GM18498 (cell line): Measurements from ENCODE around the gene SLC6A8.
"Not testable (repeated sequence)": the region's sequence is repeated elsewhere in the genome, so short reads cannot be mapped to it uniquely, and the experiment has no call there.

ENCODE experiments used
- ATAC-seq: cut with Tn5 transposase; IDR thresholded peaks from one replicate; pipeline ENCODE4 v1.9.1; 2021; ENCODE audit warnings: mild to moderate bottlenecking, moderate library complexity; ENCODE audit not compliant: unreplicated experiment

SLC6A8 gene

DNA sequence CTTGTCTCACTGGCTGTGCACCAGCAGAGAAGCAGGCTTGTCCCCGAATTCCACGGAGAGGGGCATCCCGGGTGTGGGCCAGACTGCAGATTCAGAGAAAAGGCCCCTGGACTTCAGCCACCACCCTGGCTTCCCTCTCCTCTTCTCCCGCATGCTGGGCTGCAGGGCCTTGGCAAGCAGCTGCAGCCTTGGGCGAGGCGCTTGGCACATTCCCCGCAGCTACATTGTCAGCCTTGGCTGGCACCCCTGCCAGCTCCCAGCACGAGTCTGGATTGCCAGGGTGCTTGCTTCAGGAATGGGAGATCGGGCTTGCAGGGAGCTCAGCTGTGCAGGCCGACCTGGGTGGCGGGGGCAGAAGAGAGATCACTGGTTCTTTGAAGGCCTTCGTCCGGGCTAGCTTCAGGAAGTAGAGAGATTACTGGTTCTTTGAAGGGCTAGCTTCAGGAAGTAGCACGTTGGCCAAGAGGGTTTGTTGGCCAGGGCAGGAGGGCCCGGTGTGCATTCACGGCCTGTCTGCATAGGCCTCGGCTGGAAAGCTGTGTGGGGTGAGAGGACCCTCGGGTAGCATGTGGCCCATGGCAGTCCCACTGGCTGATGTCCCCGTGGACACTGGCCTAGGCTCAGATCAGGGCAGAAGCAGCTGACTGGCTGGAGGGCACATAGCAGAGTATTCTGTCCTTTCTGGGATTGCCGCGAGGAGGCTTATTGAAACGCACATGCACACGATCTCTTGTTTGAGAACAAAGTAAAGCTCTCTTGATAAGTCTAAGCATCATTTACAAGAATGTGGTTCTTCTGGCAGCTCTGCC is 39.6 kb downstream of the SLC6A8 start:
- no peak for ATAC-seq

DNA sequence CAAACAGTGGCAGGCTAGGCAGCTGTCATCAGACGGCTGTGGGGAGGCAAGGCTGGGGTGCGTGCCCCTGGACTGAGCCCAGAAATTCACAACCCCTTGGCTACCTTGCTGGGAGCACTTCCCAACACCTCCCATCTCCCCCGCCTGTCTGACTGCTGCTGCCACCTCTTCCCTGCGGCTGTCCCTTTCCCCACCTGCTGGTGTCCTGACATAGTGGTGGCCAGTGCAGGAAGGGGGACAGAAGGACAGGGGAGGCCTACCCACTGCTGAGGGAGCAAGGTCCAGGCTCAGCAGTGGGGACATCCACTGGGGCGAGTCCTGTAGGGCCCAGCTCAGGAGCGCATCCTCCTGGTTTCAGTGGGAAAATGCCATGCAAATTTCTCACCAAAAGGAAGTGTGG is 40.4 kb downstream of the SLC6A8 start:
- no peak for ATAC-seq

- ATAC-seq, result no peak
Measured at GRCh38 chrX:153728951-153729631, 41.4 kb downstream of the SLC6A8 start.

DNA sequence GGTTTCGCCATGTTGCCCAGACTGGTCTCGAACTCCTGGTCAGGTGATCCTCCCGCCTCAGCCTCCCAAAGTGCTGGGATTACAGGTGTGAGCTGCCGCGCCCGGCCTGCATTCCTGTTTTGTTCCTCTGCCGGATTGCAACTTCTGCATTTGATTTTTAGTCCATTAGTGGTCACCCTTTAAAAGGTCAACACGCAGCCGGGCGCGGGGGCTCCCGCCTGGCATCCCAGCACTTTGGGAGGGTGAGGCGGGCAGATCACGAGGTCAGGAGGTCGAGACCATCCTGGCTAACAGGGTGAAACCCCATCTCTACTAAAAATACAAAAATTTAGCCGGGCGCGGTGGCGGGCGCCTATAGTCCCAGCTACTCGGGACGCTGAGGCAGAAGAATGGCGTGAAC is 42.4 kb downstream of the SLC6A8 start:
- ATAC-seq, result not testable (repeated sequence)

GRCh38 chrX:153731117-153731844 is 43.6 kb downstream of the SLC6A8 start:
- no peak for ATAC-seq

GRCh38 chrX:153731845-153732215 is 44.1 kb downstream of the SLC6A8 start:
- no peak for ATAC-seq

- no peak for ATAC-seq
Measured at GRCh38 chrX:153732401-153732800, 44.7 kb downstream of the SLC6A8 start.

GRCh38 chrX:153733651-153734240 is 46.0 kb downstream of the SLC6A8 start:
- no peak for ATAC-seq

DNA sequence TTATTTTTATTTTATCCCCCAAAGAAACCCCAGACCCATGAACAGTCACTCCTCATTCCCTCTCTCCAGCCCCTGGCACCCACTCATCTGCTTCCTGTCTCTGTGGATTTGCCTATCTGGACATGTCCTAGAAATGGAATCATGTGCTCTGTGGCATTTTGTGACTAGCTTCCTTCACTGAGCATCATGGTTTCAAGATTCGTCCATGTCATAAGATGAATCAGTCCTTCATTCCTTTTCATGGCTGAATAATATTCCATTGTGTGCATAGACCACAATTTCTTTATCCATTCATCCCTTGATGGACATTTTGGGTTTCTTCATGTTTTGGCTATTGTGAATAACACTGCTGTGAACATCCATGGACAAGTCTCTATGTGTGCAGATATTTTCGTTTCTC is 47.1 kb downstream of the SLC6A8 start:
- no peak for ATAC-seq

DNA sequence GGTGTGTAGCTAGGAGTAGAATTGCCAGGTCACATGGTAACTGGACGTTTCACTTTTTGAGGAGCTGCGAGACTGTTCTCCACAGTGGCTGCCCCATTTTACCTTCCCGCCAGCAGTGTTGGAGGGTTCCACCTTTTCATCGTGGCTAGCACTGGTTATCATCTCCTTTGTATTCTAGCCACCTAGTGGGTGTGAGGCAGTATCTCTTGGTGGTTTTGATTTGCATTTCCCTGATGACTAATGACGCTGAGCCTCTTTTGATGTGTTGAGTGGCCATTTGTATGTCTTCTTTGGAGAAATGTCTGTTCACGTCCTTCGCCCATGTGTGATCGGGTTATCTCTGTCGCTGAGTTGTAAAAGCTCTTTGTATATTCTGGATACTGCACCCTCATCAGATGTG is 47.5 kb downstream of the SLC6A8 start:
- ATAC-seq, result no peak

DNA sequence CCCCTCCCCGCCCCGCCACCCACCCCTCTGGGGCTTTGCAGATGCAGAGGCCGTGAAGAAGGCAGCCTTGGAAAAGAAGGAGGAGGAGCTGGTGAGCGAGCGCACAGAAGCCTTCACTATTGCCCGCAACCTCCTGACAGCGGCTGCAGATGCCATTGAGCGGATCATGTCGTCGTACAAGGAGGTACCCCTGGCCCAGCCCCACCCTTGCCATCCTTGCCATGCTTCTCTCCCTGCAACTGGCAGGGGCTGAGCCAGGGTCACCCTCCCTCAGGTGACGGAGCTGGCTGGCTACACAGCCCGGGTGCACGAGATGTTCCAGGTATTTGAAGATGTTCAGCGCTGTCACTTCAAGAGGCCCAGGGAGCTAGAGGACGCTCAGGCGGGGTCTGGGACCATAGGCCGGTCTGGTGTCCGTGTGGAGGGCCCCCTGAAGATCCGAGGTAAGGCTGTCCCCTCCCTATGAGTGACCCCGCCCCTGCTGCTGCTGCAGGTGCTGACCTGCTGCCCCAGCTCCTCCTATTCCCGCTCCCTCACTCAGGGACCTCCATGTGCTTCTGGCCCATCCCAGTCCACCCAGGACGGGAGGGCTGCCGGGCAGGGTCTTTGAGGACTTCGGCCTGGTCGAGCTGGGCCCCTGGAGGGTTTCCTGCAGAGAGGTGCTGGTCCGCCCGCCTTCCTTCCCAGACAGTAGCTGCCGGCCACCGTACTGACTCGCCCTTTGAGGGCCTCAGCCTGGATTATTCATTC is 48.5 kb downstream of the SLC6A8 start:
- ATAC-seq, result no peak

GRCh38 chrX:153736871-153737441 is 49.2 kb downstream of the SLC6A8 start:
- no peak for ATAC-seq

- ATAC-seq, result no peak
Measured at GRCh38 chrX:153738056-153738605, 50.4 kb downstream of the SLC6A8 start.

DNA sequence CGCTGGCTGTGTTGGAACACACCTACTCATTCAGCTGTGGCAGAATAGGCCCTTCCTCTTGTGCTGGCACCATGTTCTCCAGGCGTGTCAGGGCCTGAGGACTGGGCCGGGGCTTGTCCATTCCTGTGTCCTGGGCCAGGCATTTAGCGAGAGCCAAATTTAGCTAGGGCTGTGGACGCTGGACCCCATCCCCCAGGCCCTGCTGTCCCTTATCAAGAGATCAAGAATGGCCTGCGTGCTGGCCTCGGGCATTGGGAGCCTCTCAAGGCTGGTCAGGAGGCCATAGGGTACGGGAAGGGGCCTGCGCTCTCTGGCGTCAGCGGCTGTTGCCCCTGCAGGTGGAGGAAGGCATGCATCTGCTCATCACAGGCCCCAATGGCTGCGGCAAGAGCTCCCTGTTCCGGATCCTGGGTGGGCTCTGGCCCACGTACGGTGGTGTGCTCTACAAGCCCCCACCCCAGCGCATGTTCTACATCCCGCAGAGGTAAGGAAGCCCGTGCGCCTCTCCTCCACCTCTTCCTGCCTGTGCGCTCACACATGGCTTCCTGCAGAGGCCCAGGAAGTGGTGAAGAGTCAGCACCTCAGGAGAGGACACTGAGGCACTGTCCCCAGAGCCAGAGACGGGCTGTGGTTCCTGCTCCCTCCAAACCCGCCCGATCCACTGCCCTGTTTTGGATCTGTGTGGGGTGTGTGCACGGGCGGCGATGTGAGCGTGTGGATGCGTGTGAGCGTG is 52.2 kb downstream of the SLC6A8 start:
- no peak for ATAC-seq

DNA sequence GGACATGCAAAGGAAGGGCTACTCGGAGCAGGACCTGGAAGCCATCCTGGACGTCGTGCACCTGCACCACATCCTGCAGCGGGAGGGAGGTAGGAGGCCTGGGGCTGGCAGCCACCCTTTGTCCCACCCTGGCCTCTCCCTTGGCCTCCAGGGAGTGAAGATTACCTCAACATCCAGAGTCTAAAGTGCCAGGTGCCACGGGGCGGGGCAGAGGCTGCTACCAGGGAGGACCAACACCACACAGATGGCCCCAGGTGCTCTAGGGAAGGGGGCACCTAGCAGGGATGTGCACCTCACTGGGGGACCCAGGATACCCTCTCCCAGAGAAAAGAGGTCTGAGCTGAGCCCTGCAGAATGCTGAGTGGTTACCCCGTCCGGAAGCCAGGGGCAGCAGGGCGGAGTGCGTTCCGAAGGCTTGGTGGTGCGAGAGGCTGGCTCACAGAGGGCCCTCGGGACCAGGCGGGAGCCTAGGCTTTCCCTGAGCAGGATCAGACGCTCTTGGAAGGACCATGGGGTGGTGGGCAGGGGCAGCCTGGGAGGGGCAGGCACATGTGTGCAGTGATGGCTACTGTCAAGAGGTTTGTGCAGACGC is 53.0 kb downstream of the SLC6A8 start:
- no peak for ATAC-seq

DNA sequence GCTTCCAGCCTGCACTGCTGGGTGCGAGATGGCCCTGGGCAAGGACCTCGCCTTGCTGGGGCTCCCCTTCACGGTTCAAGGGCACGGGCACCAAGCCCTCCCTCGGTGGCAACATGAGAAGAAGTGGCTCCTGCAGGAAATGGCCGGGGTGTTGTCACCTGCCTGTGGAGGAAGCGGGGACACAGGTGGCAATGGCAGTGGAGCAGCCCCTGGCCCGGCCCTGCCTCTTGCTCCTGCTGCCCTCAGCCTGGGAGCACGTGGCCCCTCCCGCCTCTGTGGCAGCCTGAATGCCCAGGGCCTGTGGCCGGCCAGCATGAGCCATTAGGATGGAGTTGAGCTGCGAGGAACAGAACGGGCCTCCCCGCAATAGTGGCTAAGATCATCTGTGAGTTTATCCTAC is 53.7 kb downstream of the SLC6A8 start:
- no peak for ATAC-seq

- not testable (repeated sequence) for ATAC-seq
Measured at GRCh38 chrX:153742111-153742510, 54.4 kb downstream of the SLC6A8 start.

DNA sequence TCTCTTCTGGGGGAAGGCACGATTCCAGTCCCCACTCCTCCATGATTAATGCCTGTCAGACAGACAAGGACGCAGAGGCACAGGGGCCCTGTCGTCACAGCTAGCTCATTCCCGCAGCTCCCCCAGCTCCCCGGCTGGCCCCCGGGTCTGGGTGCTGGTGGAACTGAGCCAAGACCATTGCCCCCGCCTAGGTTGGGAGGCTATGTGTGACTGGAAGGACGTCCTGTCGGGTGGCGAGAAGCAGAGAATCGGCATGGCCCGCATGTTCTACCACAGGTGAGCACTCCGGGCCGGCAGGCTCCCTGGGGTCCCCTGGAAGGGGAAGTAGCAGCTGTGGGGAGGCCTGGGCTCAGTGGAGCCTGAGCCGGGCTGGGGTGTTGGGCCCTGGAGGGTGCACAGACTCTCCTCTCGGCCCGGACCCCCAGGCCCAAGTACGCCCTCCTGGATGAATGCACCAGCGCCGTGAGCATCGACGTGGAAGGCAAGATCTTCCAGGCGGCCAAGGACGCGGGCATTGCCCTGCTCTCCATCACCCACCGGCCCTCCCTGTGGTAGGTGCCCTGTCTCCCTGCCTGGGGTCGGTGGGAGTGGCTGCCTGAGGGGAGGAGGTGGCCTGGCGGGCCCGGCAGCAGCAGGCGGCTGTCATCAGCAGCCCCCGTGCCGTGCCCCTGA is 55.2 kb downstream of the SLC6A8 start:
- ATAC-seq, result not testable (repeated sequence)
